ENCODE measurements around the gene DET1. TPM values are rescaled to one million over a fixed set of nuclear protein-coding genes. Genes with fewer than 3 reads are reported as not detected.

Gene DET1
- total and polyA plus RNA-seq, 2 of the 13 experiments (the other 11 are each of a cell fraction or from before 2014, with no cell fraction given): 2.2 to 4.2 TPM

GRCh38 chr15:88467073-88467934 lies 79.2 kb downstream of the DET1 start, which contains the start of the genes MRPL46 and MRPS11 (continued):
- TF ChIP-seq ZNF446 (CRISPR knock-in tag; IDR thresholded peaks at IDR 0.05) (no peak), ARNTL (CRISPR knock-in tag; IDR thresholded peaks at IDR 0.05) (peak; percentile 64; the same call in 1 of the 2 replicates), ZNF569 (CRISPR knock-in tag; IDR thresholded peaks at IDR 0.05; ENCODE audit: borderline replicate concordance) (no peak), HMG20B (CRISPR knock-in tag; conservative IDR thresholded peaks at IDR 0.05) (0 out of 2 replicates have a peak, but pooled peaks have one; percentile 8), GLMP (CRISPR knock-in tag; IDR thresholded peaks at IDR 0.05; ENCODE audit: borderline replicate concordance) (no peak; the same call in 1 of the 2 replicates), POLR2A (IDR thresholded peaks at IDR 0.05; ENCODE audit: insufficient read depth in 1 of 2, low read depth in 2 of 2, low read length in 2 of 2) (peak; percentile 76 to 78), ZNF274 (CRISPR knock-in tag; IDR thresholded peaks at IDR 0.05) (no peak; the same call in 1 of the 2 replicates), ZFP91 (CRISPR knock-in tag; IDR thresholded peaks at IDR 0.05; ENCODE audit: borderline replicate concordance) (peak; percentile 62; the same call in 1 of the 2 replicates), NRL (CRISPR knock-in tag; IDR thresholded peaks at IDR 0.05; ENCODE audit: borderline replicate concordance) (peak; percentile 35; the same call in 1 of the 2 replicates), ZBTB37 (CRISPR knock-in tag; IDR thresholded peaks at IDR 0.05) (peak; percentile 54; the same call in 1 of the 2 replicates), REL (CRISPR knock-in tag; conservative IDR thresholded peaks at IDR 0.05) (no peak; the same call in 1 of the 2 replicates), ZNF230 (CRISPR knock-in tag; IDR thresholded peaks at IDR 0.05) (0 out of 2 replicates have a peak, but pooled peaks have one; percentile 76), ZNF160 (CRISPR knock-in tag; IDR thresholded peaks at IDR 0.05) (peak; percentile 38; the same call in 1 of the 2 replicates), ZHX2 (IDR thresholded peaks at IDR 0.05; ENCODE audit: low read depth) (peak; percentile 40; the same call in 1 of the 2 replicates), ZHX2 (CRISPR knock-in tag; IDR thresholded peaks at IDR 0.05; ENCODE audit: borderline replicate concordance) (0 out of 2 replicates have a peak, but pooled peaks have one; percentile 22), ASH2L (IDR thresholded peaks at IDR 0.05; ENCODE audit: insufficient read length, low read depth, low read length) (peak; percentile 89), ZNF331 (CRISPR knock-in tag; IDR thresholded peaks at IDR 0.05) (0 out of 2 replicates have a peak, but pooled peaks have one; percentile 40), ELF3 (CRISPR knock-in tag; IDR thresholded peaks at IDR 0.05) (0 out of 2 replicates have a peak, but pooled peaks have one; percentile 22)
